DND-41 (cell line): ENCODE data around the gene VPS4A.

Experiments
- EZH2 ChIP-seq: IDR thresholded peaks from 3 replicates; pipeline ENCODE4 v1.6.1; 2012; ENCODE audit warnings: borderline replicate concordance, low read depth, mild to moderate bottlenecking, moderate library complexity, low read length, inconsistent platforms; ENCODE audit not compliant: severe bottlenecking
- TF ChIP-seq, protein P1 (sequence below): IDR thresholded peaks from 2 replicates; pipeline ENCODE4 v1.5.1; 2012; ENCODE audit warnings: borderline replicate concordance, low read length, moderate library complexity, mild to moderate bottlenecking; ENCODE audit not compliant: poor library complexity, severe bottlenecking; ENCODE audit errors: extremely low read depth

DNA sequence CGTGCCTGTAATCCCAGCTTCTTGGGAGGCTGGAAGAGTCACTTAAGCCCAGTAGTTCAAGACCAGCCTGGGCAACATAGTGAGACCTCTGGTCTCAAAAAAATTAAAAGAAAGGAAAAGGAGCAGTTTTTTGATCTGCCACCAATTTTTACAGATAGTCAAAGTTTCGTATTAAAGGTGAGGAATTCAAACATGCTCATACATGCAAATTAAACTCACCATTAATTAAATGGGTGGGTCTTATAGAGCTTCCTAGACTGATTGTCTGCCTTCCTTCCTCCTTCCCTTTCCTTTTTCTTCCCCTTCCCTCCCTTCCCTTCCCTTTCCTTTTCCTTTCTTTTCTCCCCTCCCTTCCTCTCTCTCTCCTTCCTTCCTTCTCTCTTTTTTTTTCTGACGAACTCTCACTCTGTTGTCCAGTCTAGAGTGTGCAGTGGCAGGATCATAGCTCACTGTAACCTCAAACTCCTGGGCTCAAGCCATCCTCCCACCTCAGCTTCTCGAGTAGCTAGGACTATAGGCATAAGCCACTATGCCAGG is 36.4 kb upstream of the VPS4A start:
- TF ChIP-seq, protein P1, sequence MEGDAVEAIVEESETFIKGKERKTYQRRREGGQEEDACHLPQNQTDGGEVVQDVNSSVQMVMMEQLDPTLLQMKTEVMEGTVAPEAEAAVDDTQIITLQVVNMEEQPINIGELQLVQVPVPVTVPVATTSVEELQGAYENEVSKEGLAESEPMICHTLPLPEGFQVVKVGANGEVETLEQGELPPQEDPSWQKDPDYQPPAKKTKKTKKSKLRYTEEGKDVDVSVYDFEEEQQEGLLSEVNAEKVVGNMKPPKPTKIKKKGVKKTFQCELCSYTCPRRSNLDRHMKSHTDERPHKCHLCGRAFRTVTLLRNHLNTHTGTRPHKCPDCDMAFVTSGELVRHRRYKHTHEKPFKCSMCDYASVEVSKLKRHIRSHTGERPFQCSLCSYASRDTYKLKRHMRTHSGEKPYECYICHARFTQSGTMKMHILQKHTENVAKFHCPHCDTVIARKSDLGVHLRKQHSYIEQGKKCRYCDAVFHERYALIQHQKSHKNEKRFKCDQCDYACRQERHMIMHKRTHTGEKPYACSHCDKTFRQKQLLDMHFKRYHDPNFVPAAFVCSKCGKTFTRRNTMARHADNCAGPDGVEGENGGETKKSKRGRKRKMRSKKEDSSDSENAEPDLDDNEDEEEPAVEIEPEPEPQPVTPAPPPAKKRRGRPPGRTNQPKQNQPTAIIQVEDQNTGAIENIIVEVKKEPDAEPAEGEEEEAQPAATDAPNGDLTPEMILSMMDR = no peak
- no peak for TF ChIP-seq EZH2
